AG04449 (cell line): ENCODE results near the gene VASH2.
"Not testable (repeated sequence)": the region's sequence is repeated elsewhere in the genome, so short reads cannot be mapped to it uniquely, and the experiment has no call there.

Experiments
- CTCF ChIA-PET: fragments of 350-600 bp; formaldehyde crosslinking; extraction: SDS; loops from one replicate; lab custom pipeline; 2021; ENCODE audit warnings: antibody characterized with exemption; lab: Yijun Ruan, JAX
- POLR2A ChIA-PET: fragments of 400-600, 350-600 bp; formaldehyde crosslinking; extraction: SDS; loops from one replicate; lab custom pipeline; 2020; ENCODE audit warnings: antibody characterized with exemption, inconsistent platforms; lab: Yijun Ruan, JAX
- DNase-seq: peaks from one replicate; pipeline ENCODE4 v3.0.0-alpha.2; 2010; ENCODE audit warnings: low read depth, low spot score
- H3K4me3 ChIP-seq: 2 replicates; pipeline ENCODE4 v1.5.1; 2011; ENCODE audit warnings: low read depth, mild to moderate bottlenecking, control low read depth, low read length
- TF ChIP-seq, protein P1 (sequence below): IDR thresholded peaks from one replicate; pipeline ENCODE4 v1.5.1; 2011; ENCODE audit warnings: mild to moderate bottlenecking, moderate library complexity, low read length, control low read depth, inconsistent platforms; ENCODE audit not compliant: insufficient read depth; ENCODE audit errors: missing control alignments

The VASH2 gene

DNA sequence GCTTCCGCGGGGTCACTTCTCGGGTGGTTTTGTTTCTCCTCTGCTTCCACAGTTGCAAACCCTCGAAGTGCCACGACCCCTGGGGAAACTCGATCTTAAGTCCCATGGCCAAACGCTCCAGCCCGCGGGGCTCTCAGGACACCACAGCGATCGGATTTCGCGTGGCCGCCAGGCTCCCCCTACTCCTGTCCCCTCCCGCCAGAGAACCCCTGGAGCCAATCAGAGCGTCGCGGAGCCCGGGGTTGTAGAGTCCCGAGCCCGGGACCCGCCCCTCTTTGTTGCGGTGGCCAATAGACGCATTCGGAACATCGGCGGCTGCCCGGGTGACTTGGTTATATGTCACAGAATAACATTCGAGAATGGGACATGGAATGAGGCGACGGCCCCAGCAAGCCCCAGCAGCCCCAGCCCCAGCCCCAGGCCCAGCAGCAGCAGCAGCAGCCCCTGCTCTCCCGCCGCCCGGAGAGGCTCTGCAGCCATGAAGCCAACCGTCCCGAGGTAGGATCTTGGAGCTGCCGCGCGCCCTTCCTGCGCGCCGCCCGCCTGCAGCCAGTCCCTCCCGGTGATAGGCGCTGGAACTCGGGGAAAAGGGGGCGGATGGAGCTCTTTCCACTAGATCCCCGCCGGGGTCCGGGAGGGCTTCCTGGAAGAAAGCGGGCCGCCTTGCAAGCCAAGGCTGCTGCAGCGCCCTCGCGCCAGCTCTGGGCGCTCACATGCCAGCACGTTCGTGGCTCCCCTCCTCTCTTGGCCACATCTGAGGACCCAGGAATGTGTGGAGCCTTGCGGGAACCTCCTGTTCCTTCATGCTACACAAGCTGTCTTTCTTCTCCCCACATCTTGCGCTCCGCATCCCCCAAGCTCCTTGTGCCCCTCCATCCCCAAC, at the start of gene VASH2:
VASH2 (plus strand) TSS at position 299 of the 883 bp plus-strand sequence. CDS start 1,002 bp downstream, outside the sequence.
- ChIA-PET CTCF (interaction anchor here (0.6 to 2.4 kb wide), 5 partner anchors 10 to 93 kb away, joined by 3 to 16 read pairs (median 4); partner anchors contain the start of gene FLVCR1), POLR2A (no interaction called here)
- peak; percentile 7 for DNase-seq
- TF ChIP-seq, protein P1, sequence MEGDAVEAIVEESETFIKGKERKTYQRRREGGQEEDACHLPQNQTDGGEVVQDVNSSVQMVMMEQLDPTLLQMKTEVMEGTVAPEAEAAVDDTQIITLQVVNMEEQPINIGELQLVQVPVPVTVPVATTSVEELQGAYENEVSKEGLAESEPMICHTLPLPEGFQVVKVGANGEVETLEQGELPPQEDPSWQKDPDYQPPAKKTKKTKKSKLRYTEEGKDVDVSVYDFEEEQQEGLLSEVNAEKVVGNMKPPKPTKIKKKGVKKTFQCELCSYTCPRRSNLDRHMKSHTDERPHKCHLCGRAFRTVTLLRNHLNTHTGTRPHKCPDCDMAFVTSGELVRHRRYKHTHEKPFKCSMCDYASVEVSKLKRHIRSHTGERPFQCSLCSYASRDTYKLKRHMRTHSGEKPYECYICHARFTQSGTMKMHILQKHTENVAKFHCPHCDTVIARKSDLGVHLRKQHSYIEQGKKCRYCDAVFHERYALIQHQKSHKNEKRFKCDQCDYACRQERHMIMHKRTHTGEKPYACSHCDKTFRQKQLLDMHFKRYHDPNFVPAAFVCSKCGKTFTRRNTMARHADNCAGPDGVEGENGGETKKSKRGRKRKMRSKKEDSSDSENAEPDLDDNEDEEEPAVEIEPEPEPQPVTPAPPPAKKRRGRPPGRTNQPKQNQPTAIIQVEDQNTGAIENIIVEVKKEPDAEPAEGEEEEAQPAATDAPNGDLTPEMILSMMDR: no peak
- H3K4me3 ChIP-seq: peak within 1 kb of the TSS; percentile 63

DNA sequence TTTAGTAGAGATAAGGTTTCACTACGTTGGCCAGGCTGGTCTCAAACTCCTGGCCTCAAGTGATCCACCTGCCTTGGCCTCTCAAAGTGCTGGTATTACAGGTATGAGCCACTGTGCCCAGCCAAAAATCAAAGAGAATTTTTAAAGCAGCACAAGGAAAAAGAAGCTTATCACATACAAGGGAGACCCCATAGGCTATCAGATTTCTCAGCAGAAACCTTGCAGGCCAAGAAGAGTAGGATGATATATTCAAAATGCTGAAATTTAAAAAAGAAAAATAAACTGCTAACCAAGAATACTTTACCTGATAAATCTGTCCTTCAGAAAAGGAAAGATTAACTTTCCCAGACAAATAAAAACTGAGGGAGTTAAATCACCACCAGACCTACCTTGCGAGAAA, 49.1 kb upstream of the VASH2 start:
- ChIA-PET POLR2A (no interaction called here), CTCF (no interaction called here)
- no peak overlapping the region for H3K4me3 ChIP-seq
- TF ChIP-seq, protein P1: no peak
- no peak for DNase-seq

DNA sequence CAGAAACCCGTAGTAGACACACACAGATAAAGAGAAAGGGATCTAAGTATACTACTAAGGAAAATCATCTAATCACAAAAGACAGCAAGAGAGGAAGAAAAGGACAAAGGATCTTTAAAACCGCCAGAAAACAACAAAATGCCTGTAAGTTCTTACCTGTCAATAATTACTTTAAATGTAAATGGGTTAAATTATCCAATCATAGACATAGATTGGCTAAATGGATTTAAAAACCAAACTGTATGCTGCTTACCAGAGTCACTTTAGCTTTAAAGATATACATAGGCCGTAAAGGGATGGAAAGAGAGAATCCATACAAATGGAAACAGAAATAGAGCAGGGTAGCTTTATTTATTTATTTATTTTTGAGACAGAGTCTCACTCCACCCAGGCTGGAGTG, 48.3 kb upstream of the VASH2 start:
- DNase-seq: no peak
- TF ChIP-seq, protein P1: no peak
- ChIA-PET CTCF (no interaction called here), POLR2A (no interaction called here)
- no peak overlapping the region for H3K4me3 ChIP-seq

DNA sequence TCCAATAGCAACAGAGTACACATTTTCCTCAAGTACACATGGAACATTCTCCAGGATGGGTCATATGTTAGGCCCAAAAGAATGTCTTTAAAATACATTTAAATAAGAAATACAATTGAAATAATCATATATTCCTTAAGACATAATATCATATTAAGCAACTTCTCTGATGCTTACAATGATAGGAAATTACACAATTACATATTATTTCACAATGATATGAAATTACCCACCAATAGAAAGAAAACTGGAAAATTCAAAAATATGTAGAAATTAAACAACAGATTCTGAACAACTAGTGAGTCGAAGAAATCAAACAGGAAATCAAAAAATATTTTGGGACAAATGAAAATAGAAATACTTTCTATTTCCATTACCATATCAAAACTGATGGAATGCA, 46.7 kb upstream of the VASH2 start:
- ChIA-PET POLR2A (no interaction called here), CTCF (no interaction called here)
- no peak overlapping the region for H3K4me3 ChIP-seq
- DNase-seq: no peak
- TF ChIP-seq, protein P1: no peak

DNA sequence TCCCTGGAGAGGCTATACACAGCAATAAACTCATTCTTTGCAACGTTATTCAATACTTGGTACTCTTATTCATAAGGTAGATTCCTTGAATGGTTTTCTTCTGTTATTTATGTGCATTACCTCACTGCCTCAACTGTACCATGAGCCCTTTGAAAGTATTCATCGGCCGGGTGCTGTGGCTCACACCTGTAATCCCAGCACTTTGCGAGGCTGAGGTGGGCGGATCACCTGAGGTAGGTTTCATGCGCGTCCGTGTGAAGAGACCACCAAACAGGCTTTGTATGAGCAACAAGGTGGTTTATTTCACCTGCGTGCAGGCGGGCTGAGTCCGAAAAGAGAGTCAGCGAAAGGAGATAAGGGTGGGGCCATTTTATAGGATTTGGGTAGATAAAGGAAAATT, 42.3 kb upstream of the VASH2 start:
- POLR2A ChIA-PET, H3K4me3 ChIP-seq, DNase-seq: not testable (repeated sequence)
- CTCF ChIA-PET: interaction anchor here (0.6 kb wide), 1 partner anchor 17 kb away, joined by 3 read pairs; no protein-coding TSS in a partner anchor

DNA sequence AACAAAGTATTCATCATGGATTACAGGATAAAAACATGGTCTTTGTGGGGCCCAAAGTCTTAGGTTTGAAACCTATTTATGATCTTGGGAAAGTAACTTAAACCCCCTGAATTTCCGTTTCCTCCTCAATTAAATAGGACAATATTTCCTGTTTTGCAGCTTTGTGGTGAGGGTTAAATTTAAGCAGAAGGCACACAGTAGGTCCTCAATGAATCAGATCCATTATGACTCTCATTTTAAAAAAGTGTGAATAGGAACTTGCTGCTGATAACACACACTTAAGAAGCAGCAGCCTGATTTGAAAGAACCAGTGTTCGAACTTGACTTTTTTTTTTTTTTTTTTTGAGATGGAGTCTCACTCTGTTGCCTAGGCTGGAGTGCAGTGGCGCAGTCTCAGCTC, 41.4 kb upstream of the VASH2 start:
- ChIA-PET CTCF (interaction anchor here (1.1 kb wide), 1 partner anchor 12 kb away, joined by 3 read pairs; no protein-coding TSS in a partner anchor), POLR2A (no interaction called here)
- TF ChIP-seq, protein P1: no peak
- DNase-seq: no peak
- no peak overlapping the region for H3K4me3 ChIP-seq
